Astrocyte (in vitro differentiated cells and primary cell): ENCODE measurements around the gene FCER2. TPM values are rescaled to one million over a fixed set of nuclear protein-coding genes. Genes with fewer than 3 reads are reported as not detected.

Experiments
- DNase-seq: peaks from one replicate; pipeline ENCODE4 v3.0.0-alpha.2; 2010; ENCODE audit warnings: low read depth
- FAIRE-seq: peaks from 2 replicates; lab custom pipeline; 2011; peaks lifted over from hg19 to GRCh38; lab: Jason Lieb, UNC
- H2AFZ ChIP-seq: 2 replicates; pipeline ENCODE4 v1.6.0; 2012; ENCODE audit warnings: low read depth, low read length, inconsistent platforms
- H3K27ac ChIP-seq: 2 replicates; pipeline ENCODE4 v1.5.1; 2011; ENCODE audit warnings: low read depth, low read length, inconsistent platforms
- H3K27me3 ChIP-seq: 2 replicates; pipeline ENCODE4 v1.6.0; 2011; ENCODE audit warnings: low read length, inconsistent platforms; ENCODE audit not compliant: insufficient read depth
- H3K36me3 ChIP-seq: 2 replicates; pipeline ENCODE4 v1.5.1; 2011; ENCODE audit warnings: low read length, inconsistent platforms; ENCODE audit not compliant: insufficient read depth
- H3K4me1 ChIP-seq: 2 replicates; pipeline ENCODE4 v1.5.1; 2011; ENCODE audit warnings: low read length, inconsistent platforms; ENCODE audit not compliant: insufficient read depth
- H3K4me2 ChIP-seq: 2 replicates; pipeline ENCODE4 v1.6.0; 2012; ENCODE audit warnings: low read length, inconsistent platforms
- H3K4me3 ChIP-seq: 2 replicates; pipeline ENCODE4 v1.5.1; 2011; ENCODE audit warnings: low read depth, mild to moderate bottlenecking, low read length, inconsistent platforms; ENCODE audit not compliant: insufficient read depth
- H3K79me2 ChIP-seq: 2 replicates; pipeline ENCODE4 v1.6.0; 2012; ENCODE audit warnings: mild to moderate bottlenecking, low read length, inconsistent platforms; ENCODE audit not compliant: insufficient read depth
- H3K9ac ChIP-seq: 2 replicates; pipeline ENCODE4 v1.6.0; 2012; ENCODE audit warnings: mild to moderate bottlenecking, low read length, inconsistent platforms
- H3K9me3 ChIP-seq: 2 replicates; pipeline ENCODE4 v1.5.1; 2012; ENCODE audit warnings: low read depth, mild to moderate bottlenecking, low read length, inconsistent platforms; ENCODE audit not compliant: insufficient read depth
- H4K20me1 ChIP-seq: 2 replicates; pipeline ENCODE4 v1.6.0; 2012; ENCODE audit warnings: low read length, inconsistent platforms; ENCODE audit not compliant: insufficient read depth
- H3K27ac Mint-ChIP-seq: one replicate; pipeline ENCODE4 v1.8.0; 2021; ENCODE audit warnings: mild to moderate bottlenecking, mixed read lengths; ENCODE audit not compliant: unreplicated experiment
- H3K27me3 Mint-ChIP-seq: one replicate; pipeline ENCODE4 v1.8.0; 2021; ENCODE audit warnings: low read depth, mixed read lengths; ENCODE audit not compliant: unreplicated experiment
- H3K36me3 Mint-ChIP-seq: one replicate; pipeline ENCODE4 v1.8.0; 2021; ENCODE audit warnings: low read depth, mixed read lengths; ENCODE audit not compliant: unreplicated experiment
- H3K4me1 Mint-ChIP-seq: one replicate; pipeline ENCODE4 v1.8.0; 2021; ENCODE audit warnings: low read depth, mixed read lengths; ENCODE audit not compliant: unreplicated experiment
- H3K4me3 Mint-ChIP-seq: one replicate; pipeline ENCODE4 v1.8.0; 2021; ENCODE audit warnings: mild to moderate bottlenecking, moderate library complexity, mixed read lengths; ENCODE audit not compliant: unreplicated experiment
- H3K9me3 Mint-ChIP-seq: one replicate; pipeline ENCODE4 v1.8.0; 2021; ENCODE audit warnings: mild to moderate bottlenecking, mixed read lengths; ENCODE audit not compliant: unreplicated experiment
- CTCF ChIP-seq: IDR thresholded peaks from 2 replicates; pipeline ENCODE4 v1.5.1; 2011; ENCODE audit warnings: low read depth, mild to moderate bottlenecking, inconsistent platforms, low read length, moderate library complexity; ENCODE audit not compliant: insufficient read depth
- EZH2 ChIP-seq: IDR thresholded peaks from 2 replicates; pipeline ENCODE4 v1.6.1; 2012; ENCODE audit warnings: mild to moderate bottlenecking, low read length, inconsistent platforms; ENCODE audit not compliant: insufficient read depth
- total RNA-seq: library from RNA; stranded (reverse); gene quantifications from 2 replicates; pipeline ENCODE4 v1.2.1, GENCODE V29; 2021

FCER2 gene
- total RNA-seq, 1 donor from 2014 or later, result not detected

DNA sequence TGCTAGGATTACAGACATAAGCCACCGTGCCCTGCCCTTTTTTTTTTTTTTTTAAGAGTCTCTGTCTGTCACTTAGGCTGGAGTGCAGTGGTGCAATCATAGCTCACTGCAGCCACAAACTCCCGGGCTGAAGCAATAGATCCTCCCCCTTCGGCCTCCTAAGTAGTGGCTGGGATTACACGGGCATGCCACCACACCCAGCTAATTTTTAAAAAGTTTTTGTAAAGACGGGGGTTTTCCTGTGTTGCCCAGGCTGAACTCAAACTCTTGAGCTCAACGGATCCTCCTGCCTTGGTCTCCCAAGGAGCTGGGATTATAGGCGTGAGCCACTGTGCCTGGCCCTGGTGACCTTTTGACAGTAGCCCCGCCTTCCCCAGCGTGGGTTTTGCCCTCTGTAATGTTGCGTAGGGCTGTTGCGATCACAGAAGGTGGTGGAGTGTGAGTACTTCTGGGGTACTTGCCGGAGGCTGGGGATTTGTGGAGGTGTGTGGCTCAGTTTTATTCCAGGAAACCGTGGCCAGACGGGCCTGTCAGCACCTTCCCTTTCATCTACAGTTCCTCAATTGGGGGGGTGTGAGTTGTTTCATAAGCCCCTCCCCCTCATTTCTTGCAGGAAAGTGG lies 44.7 kb downstream of the FCER2 start:
- no peaks in the 10 kb centered on the region for H3K4me1 ChIP-seq
- H3K27ac Mint-ChIP-seq, result no peak overlapping the region
- peaks cover 2% of the 10 kb centered on the region for H3K27me3 ChIP-seq
- no peaks in the 10 kb centered on the region for H3K36me3 Mint-ChIP-seq
- no peaks in the 10 kb centered on the region for H3K36me3 ChIP-seq
- H3K4me3 Mint-ChIP-seq, result no peak overlapping the region
- H3K9ac ChIP-seq, result no peak overlapping the region
- no peaks in the 10 kb centered on the region for H3K9me3 ChIP-seq
- peaks cover 49% of the 10 kb centered on the region for H3K27me3 Mint-ChIP-seq
- H3K4me1 Mint-ChIP-seq, result no peaks in the 10 kb centered on the region
- no peaks in the 10 kb centered on the region for H3K79me2 ChIP-seq
- no peak overlapping the region for H3K27ac ChIP-seq
- H3K4me3 ChIP-seq, result no peak overlapping the region
- DNase-seq, result no peak
- no peak for TF ChIP-seq EZH2
- no peak for TF ChIP-seq CTCF
- H3K9me3 Mint-ChIP-seq, result no peaks in the 10 kb centered on the region
- H4K20me1 ChIP-seq, result no peaks in the 10 kb centered on the region
- H3K4me2 ChIP-seq, result no peak overlapping the region
- FAIRE-seq, result no peak
- H2AFZ ChIP-seq, result no peak overlapping the region

GRCh38 chr19:7655581-7655980 lies 46.4 kb downstream of the FCER2 start:
- Histone ChIP-seq H3K9me3 (no peaks in the 10 kb centered on the region), H3K4me2 (no peak overlapping the region), H3K27me3 (peaks cover 4% of the 10 kb centered on the region), H3K4me3 (no peak overlapping the region), H4K20me1 (no peaks in the 10 kb centered on the region), H3K27ac (no peak overlapping the region), H3K79me2 (no peaks in the 10 kb centered on the region), H3K4me1 (no peaks in the 10 kb centered on the region), H3K36me3 (no peaks in the 10 kb centered on the region), H3K9ac (no peak overlapping the region), H2AFZ (no peak overlapping the region)
- H3K27me3 Mint-ChIP-seq, result peaks cover 45% of the 10 kb centered on the region
- no peak overlapping the region for H3K4me3 Mint-ChIP-seq
- DNase-seq (no peak), FAIRE-seq (no peak)
- no peaks in the 10 kb centered on the region for H3K4me1 Mint-ChIP-seq
- TF ChIP-seq CTCF (no peak), EZH2 (no peak)
- peak overlapping the region; percentile 12 for H3K27ac Mint-ChIP-seq
- H3K9me3 Mint-ChIP-seq, result no peaks in the 10 kb centered on the region
- H3K36me3 Mint-ChIP-seq, result no peaks in the 10 kb centered on the region

DNA sequence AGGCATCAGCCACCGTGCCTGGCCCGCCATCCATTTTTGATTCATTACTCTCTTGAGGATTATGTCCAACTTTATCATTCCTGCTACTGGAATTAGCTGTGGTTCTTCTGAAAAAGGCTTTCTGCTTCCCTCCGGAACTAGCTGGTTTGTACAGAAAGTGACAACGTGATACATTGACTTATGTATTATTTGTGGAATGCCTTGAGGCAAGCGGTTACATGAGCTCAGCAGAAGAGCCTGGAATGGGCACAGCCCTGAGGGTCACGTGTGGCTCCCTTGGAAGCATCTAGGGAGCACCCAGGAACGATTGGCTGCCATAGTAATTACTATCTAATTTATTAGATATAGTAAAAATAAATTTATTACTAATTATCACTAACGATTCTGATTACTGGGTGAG lies 47.5 kb downstream of the FCER2 start:
- Histone ChIP-seq H3K4me2 (no peak overlapping the region), H3K36me3 (no peaks in the 10 kb centered on the region), H4K20me1 (no peaks in the 10 kb centered on the region), H2AFZ (no peak overlapping the region), H3K27me3 (peaks cover 2% of the 10 kb centered on the region), H3K4me1 (no peaks in the 10 kb centered on the region), H3K79me2 (no peaks in the 10 kb centered on the region), H3K9ac (no peak overlapping the region), H3K27ac (no peak overlapping the region), H3K4me3 (no peak overlapping the region), H3K9me3 (no peaks in the 10 kb centered on the region)
- no peak for FAIRE-seq
- Mint-ChIP-seq H3K27ac (no peak overlapping the region), H3K4me1 (no peaks in the 10 kb centered on the region), H3K9me3 (no peaks in the 10 kb centered on the region), H3K4me3 (no peak overlapping the region), H3K36me3 (no peaks in the 10 kb centered on the region), H3K27me3 (peaks cover 47% of the 10 kb centered on the region)
- no peak for DNase-seq
- no peak for TF ChIP-seq CTCF
- TF ChIP-seq EZH2, result no peak
